ENCODE data around the gene ARFIP2.
"Not testable (repeated sequence)": the region's sequence is repeated elsewhere in the genome, so short reads cannot be mapped to it uniquely, and the experiment has no call there.

ARFIP2 gene

GRCh38 chr11:6481012-6481923 lies at the start of gene ARFIP2, which contains the start of gene TIMM10B:
Gene ARFIP2 (minus strand): TSS chr11:6481331. CDS start chr11:6480421, 910 bp downstream.
Gene TIMM10B (plus strand): TSS chr11:6481501. CDS start chr11:6481517, 16 bp downstream.
- DNase-seq: peak; percentile 98

- DNase-seq: no peak
Measured at GRCh38 chr11:6530848-6531247, 49.7 kb upstream of the ARFIP2 start.

- no peak for DNase-seq
Measured at GRCh38 chr11:6529266-6529665, 48.1 kb upstream of the ARFIP2 start.

- no peak for DNase-seq
Measured at GRCh38 chr11:6526411-6527135, 45.4 kb upstream of the ARFIP2 start.

- peak; percentile 74 for DNase-seq
Measured at GRCh38 chr11:6523253-6523652, 42.1 kb upstream of the ARFIP2 start.

GRCh38 chr11:6521946-6522345 lies 40.8 kb upstream of the ARFIP2 start:
- DNase-seq: not testable (repeated sequence)

- DNase-seq: no peak
Measured at GRCh38 chr11:6520265-6520664, 39.1 kb upstream of the ARFIP2 start.

GRCh38 chr11:6516865-6517264 lies 35.7 kb upstream of the ARFIP2 start:
- no peak for DNase-seq

- peak; percentile 78 for DNase-seq
Measured at GRCh38 chr11:6505577-6506240, 24.6 kb upstream of the ARFIP2 start.

- no peak for DNase-seq
Measured at GRCh38 chr11:6504166-6504565, 23.0 kb upstream of the ARFIP2 start.

GRCh38 chr11:6502382-6502781 lies 21.3 kb upstream of the ARFIP2 start:
- DNase-seq: no peak

GRCh38 chr11:6498544-6498943 lies 17.4 kb upstream of the ARFIP2 start:
- no peak for DNase-seq

- DNase-seq: no peak
Measured at GRCh38 chr11:6498121-6498520, 17.0 kb upstream of the ARFIP2 start.

- DNase-seq: no peak
Measured at GRCh38 chr11:6497069-6497839, 16.1 kb upstream of the ARFIP2 start, which contains the start of gene DNHD1. Gene DNHD1 (plus strand): TSS chr11:6497280. CDS start chr11:6498216, 936 bp downstream.

GRCh38 chr11:6489306-6489705 lies 8.2 kb upstream of the ARFIP2 start:
- no peak for DNase-seq

- no peak for DNase-seq
Measured at GRCh38 chr11:6488821-6489220, 7.7 kb upstream of the ARFIP2 start.

GRCh38 chr11:6488342-6488741 lies 7.2 kb upstream of the ARFIP2 start:
- DNase-seq: no peak

- DNase-seq: no peak
Measured at GRCh38 chr11:6486938-6487337, 5.8 kb upstream of the ARFIP2 start.

GRCh38 chr11:6486256-6486655 lies 5.1 kb upstream of the ARFIP2 start:
- DNase-seq: no peak

- DNase-seq: no peak
Measured at GRCh38 chr11:6485661-6486060, 4.5 kb upstream of the ARFIP2 start.

- no peak for DNase-seq
Measured at GRCh38 chr11:6483015-6483414, 1.9 kb upstream of the ARFIP2 start.

- DNase-seq: no peak
Measured at GRCh38 chr11:6482441-6482840, 1.3 kb upstream of the ARFIP2 start.

GRCh38 chr11:6481924-6482275 lies 769 bp upstream of the ARFIP2 start:
- no peak for DNase-seq

All from fibroblast of skin of right quadriceps (primary cell).